Brain microvascular endothelial cell (primary cell): ENCODE results near the gene MMP2.
A peak's percentile ranks its signal among the peaks of the same experiment; 100 is the strongest.

ENCODE experiments used
- DNase-seq: peaks from one replicate; pipeline ENCODE4 v3.0.0-alpha.2; 2020
- H3K27ac ChIP-seq: fragments of 250-450 bp; sonication (Bioruptor Pico); 2 replicates; pipeline ENCODE4 v1.5.1; 2020; ENCODE audit warnings: mild to moderate bottlenecking, moderate library complexity
- H3K27me3 ChIP-seq: fragments of 250-450 bp; sonication (Bioruptor Pico); replicated peaks from 2 replicates; pipeline ENCODE4 v1.5.1; 2020; ENCODE audit warnings: mild to moderate bottlenecking
- H3K36me3 ChIP-seq: fragments of 250-450 bp; sonication (Bioruptor Pico); replicated peaks from 2 replicates; pipeline ENCODE4 v1.5.1; 2020; ENCODE audit warnings: mild to moderate bottlenecking
- H3K4me3 ChIP-seq: 2 replicates; pipeline ENCODE4 v1.5.1; 2011; ENCODE audit warnings: low read depth, mild to moderate bottlenecking, control low read depth, low read length, moderate library complexity
- in situ Hi-C: cut with HindIII; loops from 2 replicates; pipeline ENCODE4 v1.10.0; 2017; ENCODE audit warnings: low sequenced_read_pairs, low pct_ligation_motif_present
- TF ChIP-seq, protein P1 (sequence below): IDR thresholded peaks from 2 replicates; pipeline ENCODE4 v1.5.1; 2011; ENCODE audit warnings: low read depth, mild to moderate bottlenecking, moderate library complexity, low read length, control low read depth, inconsistent platforms; ENCODE audit errors: missing control alignments

MMP2 gene

DNA sequence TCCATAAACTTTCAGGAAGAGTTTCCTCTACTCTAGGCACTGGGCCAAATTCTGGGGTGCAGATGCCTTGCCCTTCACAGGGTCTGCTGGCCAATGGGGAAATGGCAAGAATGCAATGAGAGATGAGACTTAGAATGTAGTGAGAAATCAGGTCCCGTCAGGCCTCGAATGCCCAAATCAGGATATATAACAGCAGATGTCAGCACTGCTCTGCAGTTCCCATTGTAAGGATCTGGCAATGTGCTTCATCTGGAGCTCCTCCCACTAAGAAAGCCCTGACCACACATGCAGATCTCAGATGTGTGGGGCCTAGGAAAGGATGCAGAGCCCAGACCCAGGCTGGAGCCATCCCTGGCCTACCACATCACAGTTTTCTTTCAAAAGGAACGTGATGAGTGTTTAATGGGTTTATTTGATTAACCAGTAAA lies 16.0 kb downstream of the MMP2 start:
- in situ Hi-C loops: no loop called here
- Histone ChIP-seq H3K4me3 (no peak overlapping the region), H3K27ac (no peak overlapping the region), H3K27me3 (no peaks in the 10 kb centered on the region), H3K36me3 (peaks cover 34% of the 10 kb centered on the region)
- TF ChIP-seq, protein P1, sequence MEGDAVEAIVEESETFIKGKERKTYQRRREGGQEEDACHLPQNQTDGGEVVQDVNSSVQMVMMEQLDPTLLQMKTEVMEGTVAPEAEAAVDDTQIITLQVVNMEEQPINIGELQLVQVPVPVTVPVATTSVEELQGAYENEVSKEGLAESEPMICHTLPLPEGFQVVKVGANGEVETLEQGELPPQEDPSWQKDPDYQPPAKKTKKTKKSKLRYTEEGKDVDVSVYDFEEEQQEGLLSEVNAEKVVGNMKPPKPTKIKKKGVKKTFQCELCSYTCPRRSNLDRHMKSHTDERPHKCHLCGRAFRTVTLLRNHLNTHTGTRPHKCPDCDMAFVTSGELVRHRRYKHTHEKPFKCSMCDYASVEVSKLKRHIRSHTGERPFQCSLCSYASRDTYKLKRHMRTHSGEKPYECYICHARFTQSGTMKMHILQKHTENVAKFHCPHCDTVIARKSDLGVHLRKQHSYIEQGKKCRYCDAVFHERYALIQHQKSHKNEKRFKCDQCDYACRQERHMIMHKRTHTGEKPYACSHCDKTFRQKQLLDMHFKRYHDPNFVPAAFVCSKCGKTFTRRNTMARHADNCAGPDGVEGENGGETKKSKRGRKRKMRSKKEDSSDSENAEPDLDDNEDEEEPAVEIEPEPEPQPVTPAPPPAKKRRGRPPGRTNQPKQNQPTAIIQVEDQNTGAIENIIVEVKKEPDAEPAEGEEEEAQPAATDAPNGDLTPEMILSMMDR: peak; percentile 61
- peak; percentile 91 for DNase-seq

DNA sequence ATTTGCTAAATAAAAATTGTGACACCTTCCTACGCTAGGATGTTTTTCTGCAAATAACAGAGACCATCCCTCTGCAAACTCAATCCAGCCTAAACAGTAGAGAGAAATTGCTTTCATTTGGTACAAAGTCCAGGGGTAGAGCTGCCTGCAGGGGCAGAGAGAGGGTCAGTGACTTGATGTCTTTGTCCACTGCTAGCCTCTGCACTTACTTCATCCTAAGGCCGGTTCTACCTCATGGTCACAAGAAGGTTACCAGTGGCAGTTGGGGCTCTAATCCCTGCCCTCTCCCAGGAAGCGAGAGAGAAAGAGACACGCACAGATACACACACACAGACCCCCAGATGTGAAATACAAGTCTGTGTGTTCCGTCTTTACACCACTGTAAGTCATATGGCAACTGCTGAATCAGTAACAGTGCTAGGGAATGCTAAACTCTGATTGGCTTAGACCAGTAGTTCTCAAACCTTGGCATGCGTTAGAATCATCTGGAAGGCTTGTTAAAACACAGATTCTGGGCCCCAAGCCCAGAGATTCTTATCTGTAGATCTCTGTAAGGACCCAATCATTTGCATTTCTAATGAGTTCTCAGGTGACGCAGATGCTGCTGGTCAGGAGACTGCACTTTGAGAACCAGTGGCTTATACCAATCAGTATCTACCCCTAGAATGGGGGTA lies 16.8 kb downstream of the MMP2 start:
- peaks cover 30% of the 10 kb centered on the region for H3K36me3 ChIP-seq

DNA sequence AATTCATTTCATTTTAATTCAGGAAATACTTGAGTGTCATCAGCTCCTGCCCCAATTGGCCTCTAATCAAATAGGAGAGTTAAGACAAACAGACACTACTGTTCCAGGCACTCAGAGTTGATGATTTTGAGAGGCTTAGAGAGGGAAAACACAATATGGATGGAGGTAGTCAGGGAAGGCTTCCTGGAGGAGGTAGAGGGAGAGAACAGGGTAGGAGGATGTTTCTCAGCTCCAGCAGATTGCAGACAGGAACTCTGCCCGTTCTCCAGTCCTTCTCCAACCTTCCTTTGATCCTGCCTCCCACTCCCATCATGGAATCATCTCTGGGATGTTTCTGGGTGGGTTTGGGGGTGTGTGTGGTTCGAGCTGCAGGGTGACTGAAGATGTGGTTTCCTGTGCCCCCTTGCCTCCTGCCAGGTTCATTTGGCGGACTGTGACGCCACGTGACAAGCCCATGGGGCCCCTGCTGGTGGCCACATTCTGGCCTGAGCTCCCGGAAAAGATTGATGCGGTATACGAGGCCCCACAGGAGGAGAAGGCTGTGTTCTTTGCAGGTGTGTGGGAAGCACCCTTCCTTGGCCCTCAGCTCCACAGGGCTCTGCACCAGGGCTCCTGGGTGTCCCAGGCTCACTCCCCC lies 17.6 kb downstream of the MMP2 start:
- Histone ChIP-seq H3K4me3 (no peak overlapping the region), H3K27me3 (no peaks in the 10 kb centered on the region), H3K27ac (no peak overlapping the region), H3K36me3 (peaks cover 28% of the 10 kb centered on the region)
- DNase-seq: no peak
- in situ Hi-C loops: no loop called here
- TF ChIP-seq, protein P1: no peak

More for the DNA sequence above, 16.8 kb downstream of the MMP2 start:
- Histone ChIP-seq H3K27ac (no peak overlapping the region), H3K4me3 (no peak overlapping the region), H3K27me3 (no peaks in the 10 kb centered on the region)
- TF ChIP-seq, protein P1: no peak
- peak; percentile 55 for DNase-seq
- in situ Hi-C loops: no loop called here

DNA sequence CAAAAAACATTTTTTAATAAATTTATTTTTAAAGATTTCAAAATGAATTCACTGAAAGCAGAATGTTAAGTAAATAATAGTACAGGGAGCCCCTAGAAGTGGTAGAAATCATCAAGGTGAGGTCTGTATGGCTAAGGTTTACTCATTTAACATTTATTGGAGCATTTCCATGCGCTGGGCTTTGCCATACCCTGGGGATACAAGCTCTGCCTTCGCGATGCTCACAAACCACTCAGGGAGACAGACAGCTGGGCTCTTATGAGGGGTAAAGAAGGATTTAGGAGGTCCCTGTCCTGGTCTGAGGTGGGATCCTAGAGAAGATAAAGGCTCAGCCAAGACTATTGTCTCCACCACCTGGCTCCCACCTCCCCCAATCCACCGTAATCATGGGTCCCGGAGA lies 18.6 kb downstream of the MMP2 start:
- H3K36me3 ChIP-seq: peaks cover 27% of the 10 kb centered on the region
- H3K4me3 ChIP-seq: no peak overlapping the region
- DNase-seq: no peak
- TF ChIP-seq, protein P1: no peak
- no peaks in the 10 kb centered on the region for H3K27me3 ChIP-seq
- no peak overlapping the region for H3K27ac ChIP-seq
- in situ Hi-C loops: no loop called here

DNA sequence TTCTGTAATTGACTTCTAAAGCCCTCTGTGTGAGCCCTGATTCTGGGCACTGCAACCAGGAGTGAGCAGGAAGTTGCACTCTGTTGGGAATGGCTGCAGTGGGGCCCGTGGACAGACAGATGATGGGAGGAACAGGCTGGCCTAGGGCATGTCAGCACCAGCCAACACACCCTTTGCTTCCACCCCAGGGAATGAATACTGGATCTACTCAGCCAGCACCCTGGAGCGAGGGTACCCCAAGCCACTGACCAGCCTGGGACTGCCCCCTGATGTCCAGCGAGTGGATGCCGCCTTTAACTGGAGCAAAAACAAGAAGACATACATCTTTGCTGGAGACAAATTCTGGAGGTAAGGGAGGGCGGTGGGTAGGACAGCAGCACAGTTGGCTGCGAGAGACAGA lies 19.1 kb downstream of the MMP2 start:
- Histone ChIP-seq H3K36me3 (peaks cover 28% of the 10 kb centered on the region), H3K27me3 (no peaks in the 10 kb centered on the region), H3K27ac (peak overlapping the region; percentile 10), H3K4me3 (no peak overlapping the region)
- in situ Hi-C loops: no loop called here
- TF ChIP-seq, protein P1: no peak
- no peak for DNase-seq
